ENCODE results near the gene TENM4. TPM values are rescaled to one million over a fixed set of nuclear protein-coding genes. Genes with fewer than 3 reads are reported as not detected.

The TENM4 gene
- total RNA-seq, 4 donors from 2014 or later: 1.1 to 2.7 (median 2.0) TPM

DNA sequence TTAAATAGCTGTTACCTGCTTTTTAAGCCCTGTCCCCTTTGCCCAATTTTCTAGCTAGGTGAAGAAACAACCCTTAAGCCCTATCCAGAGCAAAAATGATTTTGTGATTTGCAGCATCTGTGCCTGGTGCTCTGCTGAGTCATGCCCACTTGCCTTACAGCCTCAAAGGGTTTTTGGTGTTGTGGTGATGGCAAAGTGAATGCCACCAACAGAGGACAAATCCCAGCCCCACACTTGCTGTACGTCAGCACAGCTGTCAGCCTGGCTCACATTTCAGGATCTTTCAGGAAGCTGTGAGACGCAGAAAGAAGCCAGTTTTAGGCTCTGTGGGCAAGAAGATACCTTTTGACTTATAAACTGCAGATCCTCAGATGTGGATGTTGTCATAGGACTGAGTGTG lies 401.7 kb downstream of the TENM4 start:
- H3K36me3 ChIP-seq: no peaks in the 10 kb centered on the region
- DNase-seq: no peak
- H3K9me3 ChIP-seq: no peaks in the 10 kb centered on the region
- TF ChIP-seq, protein P1, sequence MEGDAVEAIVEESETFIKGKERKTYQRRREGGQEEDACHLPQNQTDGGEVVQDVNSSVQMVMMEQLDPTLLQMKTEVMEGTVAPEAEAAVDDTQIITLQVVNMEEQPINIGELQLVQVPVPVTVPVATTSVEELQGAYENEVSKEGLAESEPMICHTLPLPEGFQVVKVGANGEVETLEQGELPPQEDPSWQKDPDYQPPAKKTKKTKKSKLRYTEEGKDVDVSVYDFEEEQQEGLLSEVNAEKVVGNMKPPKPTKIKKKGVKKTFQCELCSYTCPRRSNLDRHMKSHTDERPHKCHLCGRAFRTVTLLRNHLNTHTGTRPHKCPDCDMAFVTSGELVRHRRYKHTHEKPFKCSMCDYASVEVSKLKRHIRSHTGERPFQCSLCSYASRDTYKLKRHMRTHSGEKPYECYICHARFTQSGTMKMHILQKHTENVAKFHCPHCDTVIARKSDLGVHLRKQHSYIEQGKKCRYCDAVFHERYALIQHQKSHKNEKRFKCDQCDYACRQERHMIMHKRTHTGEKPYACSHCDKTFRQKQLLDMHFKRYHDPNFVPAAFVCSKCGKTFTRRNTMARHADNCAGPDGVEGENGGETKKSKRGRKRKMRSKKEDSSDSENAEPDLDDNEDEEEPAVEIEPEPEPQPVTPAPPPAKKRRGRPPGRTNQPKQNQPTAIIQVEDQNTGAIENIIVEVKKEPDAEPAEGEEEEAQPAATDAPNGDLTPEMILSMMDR (IDR thresholded peaks at IDR 0.05): no peak
- no peak for TF ChIP-seq POLR2A (IDR thresholded peaks at IDR 0.05)
- no peaks in the 10 kb centered on the region for H3K4me1 ChIP-seq
- no peak overlapping the region for H3K4me3 ChIP-seq
- no peaks in the 10 kb centered on the region for H3K27me3 ChIP-seq
- H3K27ac ChIP-seq: no peak overlapping the region

DNA sequence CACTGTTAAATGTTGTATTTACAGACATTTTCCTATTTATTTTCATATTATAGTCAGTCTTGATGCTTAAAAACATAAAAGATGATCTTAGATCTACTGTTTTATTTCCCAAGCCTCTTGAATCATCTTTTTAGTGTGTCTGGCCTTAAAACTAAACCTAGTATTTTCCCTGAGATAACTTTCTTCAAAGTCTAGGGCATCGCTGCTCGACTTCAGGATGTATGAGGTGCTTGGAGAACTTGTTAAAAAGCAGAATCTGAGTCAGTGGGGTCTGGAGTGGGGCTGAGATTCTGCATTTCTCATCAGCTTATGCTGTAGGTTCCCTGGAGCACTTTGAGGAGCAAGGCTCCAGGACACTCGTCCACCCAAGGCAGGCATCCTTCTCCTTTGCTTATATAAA lies 404.9 kb downstream of the TENM4 start:
- Histone ChIP-seq H3K4me3 (no peak overlapping the region), H3K36me3 (no peaks in the 10 kb centered on the region), H3K27ac (no peak overlapping the region), H3K4me1 (no peaks in the 10 kb centered on the region), H3K9me3 (no peaks in the 10 kb centered on the region), H3K27me3 (no peaks in the 10 kb centered on the region)
- DNase-seq: no peak
- TF ChIP-seq, protein P1 (IDR thresholded peaks at IDR 0.05): no peak
- no peak for TF ChIP-seq POLR2A (IDR thresholded peaks at IDR 0.05)

DNA sequence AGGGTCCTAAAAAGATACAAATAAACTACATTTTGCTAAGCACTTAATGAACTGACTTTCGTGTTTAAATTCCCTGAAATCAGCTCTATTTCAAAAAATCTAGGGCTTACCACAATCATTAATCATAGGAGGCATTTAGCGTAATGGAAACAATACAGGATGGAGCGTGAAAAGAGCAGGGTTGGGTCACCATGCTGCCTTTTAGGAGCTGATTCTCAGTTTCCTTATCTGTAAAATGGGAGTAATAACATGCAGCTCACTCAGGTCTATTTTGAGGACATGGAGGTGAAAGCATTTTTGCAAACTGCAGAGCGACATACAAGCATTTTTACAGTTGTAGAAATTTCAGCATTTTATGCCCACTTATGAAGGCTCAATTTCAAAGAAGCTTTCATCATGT lies 407.0 kb downstream of the TENM4 start:
- no peak for TF ChIP-seq POLR2A (IDR thresholded peaks at IDR 0.05)
- TF ChIP-seq, protein P1 (IDR thresholded peaks at IDR 0.05): no peak
- DNase-seq: no peak
- no peaks in the 10 kb centered on the region for H3K9me3 ChIP-seq
- no peak overlapping the region for H3K4me3 ChIP-seq
- H3K36me3 ChIP-seq: no peaks in the 10 kb centered on the region
- H3K27me3 ChIP-seq: no peaks in the 10 kb centered on the region
- H3K27ac ChIP-seq: no peak overlapping the region
- H3K4me1 ChIP-seq: no peaks in the 10 kb centered on the region

DNA sequence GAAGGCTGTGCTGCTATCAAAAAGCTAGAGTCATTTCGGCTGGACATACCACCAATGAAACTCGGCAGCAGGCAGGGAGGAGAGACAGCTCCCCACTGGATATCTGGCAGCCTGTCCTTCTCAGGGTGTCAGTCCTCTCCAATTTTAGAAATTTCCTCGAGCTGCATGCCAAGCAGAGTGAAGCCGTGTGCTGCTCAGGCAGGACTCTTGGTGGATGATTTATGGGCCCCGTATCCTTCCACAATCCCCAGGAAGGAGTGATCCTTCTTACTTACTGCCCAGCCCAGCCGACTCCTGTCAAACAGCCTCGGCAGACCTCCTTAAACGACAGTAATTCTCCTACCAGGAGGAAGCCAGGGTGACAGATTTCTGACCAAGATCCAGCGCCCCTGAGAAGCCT lies 410.4 kb downstream of the TENM4 start:
- H3K9me3 ChIP-seq: no peaks in the 10 kb centered on the region
- no peak overlapping the region for H3K4me3 ChIP-seq
- H3K27me3 ChIP-seq: no peaks in the 10 kb centered on the region
- H3K4me1 ChIP-seq: no peaks in the 10 kb centered on the region
- H3K36me3 ChIP-seq: no peaks in the 10 kb centered on the region
- TF ChIP-seq, protein P1 (IDR thresholded peaks at IDR 0.05): no peak
- no peak for TF ChIP-seq POLR2A (IDR thresholded peaks at IDR 0.05)
- H3K27ac ChIP-seq: no peak overlapping the region
- no peak for DNase-seq

DNA sequence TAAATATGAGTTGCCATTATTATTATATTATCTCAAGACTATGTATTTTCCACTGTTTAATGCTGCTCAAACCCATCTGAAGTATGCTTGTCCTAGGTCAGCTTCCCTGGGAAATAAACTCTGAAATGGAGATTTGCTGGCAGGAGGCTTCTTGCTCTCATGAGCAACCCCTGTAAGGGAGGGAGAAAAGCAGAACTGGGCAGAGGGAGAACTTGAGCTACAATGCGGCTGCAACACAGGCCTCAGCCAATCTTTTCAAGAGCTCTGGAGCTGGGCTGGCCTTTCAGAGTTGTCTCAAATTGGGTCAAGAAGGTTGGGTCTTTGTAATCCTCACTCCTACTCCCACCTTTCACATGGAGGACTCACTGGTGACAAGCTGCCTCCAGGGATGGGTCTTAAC lies 412.6 kb downstream of the TENM4 start:
- H3K27ac ChIP-seq: no peak overlapping the region
- no peaks in the 10 kb centered on the region for H3K36me3 ChIP-seq
- H3K4me1 ChIP-seq: no peaks in the 10 kb centered on the region
- no peak for DNase-seq
- H3K27me3 ChIP-seq: no peaks in the 10 kb centered on the region
- TF ChIP-seq, protein P1 (IDR thresholded peaks at IDR 0.05): no peak
- no peak for TF ChIP-seq POLR2A (IDR thresholded peaks at IDR 0.05)
- H3K4me3 ChIP-seq: no peak overlapping the region
- H3K9me3 ChIP-seq: no peaks in the 10 kb centered on the region

DNA sequence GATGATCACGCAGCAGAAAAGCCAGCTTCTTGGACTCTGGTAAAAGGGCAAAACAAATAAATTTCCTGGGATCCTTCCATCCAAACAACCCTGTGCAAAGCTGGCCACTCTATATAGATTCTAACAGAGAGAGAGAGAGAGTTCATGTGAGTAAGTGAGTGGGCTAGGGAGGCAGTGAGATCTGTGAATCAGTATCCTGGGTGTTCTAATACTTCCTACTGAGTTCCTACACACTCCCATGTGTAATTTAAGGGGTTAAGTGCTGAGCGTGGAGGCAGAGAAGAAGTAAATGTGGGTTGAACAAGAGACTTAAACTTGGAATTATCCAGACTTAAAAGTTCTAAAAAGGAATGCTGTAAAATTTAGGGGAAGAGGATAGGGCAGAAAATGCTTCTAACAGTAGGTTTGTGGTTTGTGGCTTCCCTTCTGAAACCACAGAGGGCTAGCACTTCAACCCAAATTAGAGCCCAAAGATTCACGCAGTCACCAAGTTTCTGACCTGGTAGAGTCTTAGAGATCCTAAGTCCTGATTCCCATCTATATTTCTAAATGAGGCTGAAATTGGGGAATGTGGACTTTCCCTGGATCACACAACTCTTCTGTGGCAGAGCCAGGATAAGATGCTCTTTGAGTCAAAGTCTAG lies 413.9 kb downstream of the TENM4 start:
- Histone ChIP-seq H3K36me3 (no peaks in the 10 kb centered on the region), H3K4me1 (no peaks in the 10 kb centered on the region), H3K27me3 (no peaks in the 10 kb centered on the region), H3K9me3 (no peaks in the 10 kb centered on the region), H3K4me3 (no peak overlapping the region), H3K27ac (no peak overlapping the region)
- no peak for DNase-seq
- TF ChIP-seq POLR2A (IDR thresholded peaks at IDR 0.05): no peak
- TF ChIP-seq, protein P1 (IDR thresholded peaks at IDR 0.05): no peak

Measured in Peyer's patch (tissue), 4 donors.